H9 (cell line): ENCODE measurements around the gene RACGAP1. TPM values are rescaled to one million over a fixed set of nuclear protein-coding genes. Genes with fewer than 3 reads are reported as not detected.
A peak's percentile ranks its signal among the peaks of the same experiment; 100 is the strongest.

Experiments used
- DNase-seq: peaks from one replicate; pipeline ENCODE4 v3.0.0-alpha.2; 2017
- H2AFZ ChIP-seq: one replicate; pipeline ENCODE4 v1.6.1; 2013; ENCODE audit warnings: mild to moderate bottlenecking, low read length, control low read depth, moderate library complexity
- H2AK5ac ChIP-seq: 2 replicates; pipeline ENCODE4 v1.6.1; 2013; ENCODE audit warnings: low read length, control low read depth, mixed read lengths; ENCODE audit not compliant: insufficient read length
- H2BK120ac ChIP-seq: one replicate; pipeline ENCODE4 v1.6.1; 2013; ENCODE audit warnings: low read depth, mild to moderate bottlenecking, low read length, control low read depth, inconsistent platforms; ENCODE audit not compliant: poor library complexity, severe bottlenecking
- H2BK12ac ChIP-seq: 2 replicates; pipeline ENCODE4 v1.6.1; 2013; ENCODE audit warnings: low read length, control low read depth, mixed read lengths, low read depth; ENCODE audit not compliant: insufficient read length
- H2BK15ac ChIP-seq: 2 replicates; pipeline ENCODE4 v1.6.1; 2013; ENCODE audit warnings: low read depth, low read length, control low read depth
- H2BK20ac ChIP-seq: one replicate; pipeline ENCODE4 v1.6.1; 2013; ENCODE audit warnings: low read depth, mild to moderate bottlenecking, low read length, control low read depth, inconsistent platforms; ENCODE audit not compliant: poor library complexity, severe bottlenecking
- H2BK5ac ChIP-seq: 2 replicates; pipeline ENCODE4 v1.6.1; 2013; ENCODE audit warnings: low read length, control low read depth, mixed read lengths; ENCODE audit not compliant: insufficient read length
- H3K14ac ChIP-seq: 2 replicates; pipeline ENCODE4 v1.6.1; 2013; ENCODE audit warnings: low read length, control low read depth; ENCODE audit not compliant: insufficient read depth
- H3K18ac ChIP-seq: 2 replicates; pipeline ENCODE4 v1.6.1; 2013; ENCODE audit warnings: low read depth, mild to moderate bottlenecking, mixed read lengths, low read length, control low read depth; ENCODE audit not compliant: insufficient read length
- H3K23ac ChIP-seq: 2 replicates; pipeline ENCODE4 v1.6.1; 2013; ENCODE audit warnings: low read length, control low read depth, mixed read lengths, low read depth; ENCODE audit not compliant: insufficient read length
- H3K23me2 ChIP-seq: 2 replicates; pipeline ENCODE4 v1.6.1; 2013; ENCODE audit warnings: low read depth, mild to moderate bottlenecking, mixed read lengths, low read length, control low read depth; ENCODE audit not compliant: insufficient read length, poor library complexity, severe bottlenecking
- H3K27ac ChIP-seq: 2 replicates; pipeline ENCODE4 v1.5.1; 2013; ENCODE audit warnings: low read length, control low read depth, mixed read lengths, low read depth; ENCODE audit not compliant: insufficient read length
- H3K27me3 ChIP-seq: 2 replicates; pipeline ENCODE4 v1.6.1; 2013; ENCODE audit warnings: low read length, control low read depth, inconsistent platforms; ENCODE audit not compliant: insufficient read depth
- H3K4ac ChIP-seq: 2 replicates; pipeline ENCODE4 v1.6.1; 2013; ENCODE audit warnings: low read depth, mild to moderate bottlenecking, control low read depth, inconsistent platforms, low read length, moderate library complexity
- H3K4me1 ChIP-seq: 2 replicates; pipeline ENCODE4 v1.6.1; 2013; ENCODE audit warnings: low read length, control low read depth, inconsistent platforms; ENCODE audit not compliant: insufficient read depth
- H3K4me2 ChIP-seq: 2 replicates; pipeline ENCODE4 v1.6.1; 2013; ENCODE audit warnings: low read length, control low read depth, mixed read lengths; ENCODE audit not compliant: insufficient read length, insufficient read depth
- H3K56ac ChIP-seq: 2 replicates; pipeline ENCODE4 v1.6.1; 2013; ENCODE audit warnings: low read depth, mild to moderate bottlenecking, mixed read lengths, low read length, control low read depth; ENCODE audit not compliant: insufficient read length
- H3K79me1 ChIP-seq: 2 replicates; pipeline ENCODE4 v1.6.1; 2013; ENCODE audit warnings: low read depth, mild to moderate bottlenecking, moderate library complexity, low read length, control low read depth, inconsistent platforms; ENCODE audit not compliant: insufficient read depth, poor library complexity, severe bottlenecking
- H3K79me2 ChIP-seq: 2 replicates; pipeline ENCODE4 v1.6.1; 2013; ENCODE audit warnings: low read length, control low read depth, inconsistent platforms; ENCODE audit not compliant: insufficient read depth
- H3K9ac ChIP-seq: 2 replicates; pipeline ENCODE4 v1.6.1; 2013; ENCODE audit warnings: low read length, control low read depth, mixed read lengths; ENCODE audit not compliant: insufficient read length; ENCODE audit errors: extremely low read depth
- H3K9me3 ChIP-seq: one replicate; pipeline ENCODE4 v1.6.1; 2013; ENCODE audit warnings: low read depth, low read length, inconsistent platforms; ENCODE audit not compliant: control insufficient read depth
- H3T11ph ChIP-seq: one replicate; pipeline ENCODE4 v1.6.1; 2013; ENCODE audit warnings: mild to moderate bottlenecking, low read length, control low read depth, inconsistent platforms
- H4K20me1 ChIP-seq: one replicate; pipeline ENCODE4 v1.6.1; 2013; ENCODE audit not compliant: control insufficient read depth, insufficient read length, insufficient read depth
- H4K5ac ChIP-seq: 2 replicates; pipeline ENCODE4 v1.6.1; 2013; ENCODE audit warnings: low read depth, mild to moderate bottlenecking, mixed read lengths, low read length, control low read depth; ENCODE audit not compliant: insufficient read length
- H4K8ac ChIP-seq: replicated peaks from 2 replicates; pipeline ENCODE4 v1.6.1; 2013; ENCODE audit warnings: low read length, control low read depth, mixed read lengths, low read depth; ENCODE audit not compliant: insufficient read length
- H4K91ac ChIP-seq: 2 replicates; pipeline ENCODE4 v1.6.1; 2013; ENCODE audit warnings: low read depth, mild to moderate bottlenecking, moderate library complexity, mixed read lengths, low read length, control low read depth; ENCODE audit not compliant: insufficient read length
- H3K27ac Mint-ChIP-seq, 3 experiments: 2 replicates in 2 of 3; 3 replicates in 1 of 3; pipeline ENCODE4 v1.8.0; 2020 to 2021; ENCODE audit warnings: mixed read lengths in 3 of 3, mild to moderate bottlenecking in 1 of 3, moderate library complexity in 1 of 3
- H3K27me3 Mint-ChIP-seq: 2 replicates; pipeline ENCODE4 v1.8.0; 2021; ENCODE audit warnings: low read depth, mild to moderate bottlenecking, moderate library complexity, mixed read lengths
- H3K36me3 Mint-ChIP-seq, 3 experiments: 2 replicates in 2 of 3; 3 replicates in 1 of 3; pipeline ENCODE4 v1.8.0; 2020 to 2021; ENCODE audit warnings: low read depth in 3 of 3, mixed read lengths in 3 of 3; ENCODE audit not compliant: insufficient read depth in 1 of 3
- H3K4me1 Mint-ChIP-seq, 2 experiments: 2 replicates each; pipeline ENCODE4 v1.8.0; 2020; ENCODE audit warnings: mixed read lengths in 2 of 2
- H3K4me3 Mint-ChIP-seq, 2 experiments: 2 replicates in 1 of 2; 3 replicates in 1 of 2; pipeline ENCODE4 v1.8.0; 2020 to 2021; ENCODE audit warnings: mild to moderate bottlenecking in 2 of 2, mixed read lengths in 2 of 2, moderate library complexity in 1 of 2
- H3K9me3 Mint-ChIP-seq, 2 experiments: 2 replicates in 1 of 2; 3 replicates in 1 of 2; pipeline ENCODE4 v1.8.0; 2020; ENCODE audit warnings: mild to moderate bottlenecking in 2 of 2, mixed read lengths in 2 of 2, moderate library complexity in 1 of 2
- WGBS: extraction: QIAGEN DNeasy Blood & Tissue Kit; methylation state at CpG from one replicate; pipeline ENCODE4 v1.1.7; 2013; ENCODE audit warnings: missing lambda C conversion rate, low lambda C conversion rate, mixed read lengths; ENCODE audit not compliant: insufficient read length; ENCODE audit errors: extremely low coverage; 5-methylcytosine and 5-hydroxymethylcytosine counted together
- total RNA-seq: library from RNA; stranded (reverse); gene quantifications from 2 replicates; pipeline ENCODE4 v1.2.1, GENCODE V29; 2021
- TF ChIP-seq, protein P1 (sequence below): fragments of 200-600 bp; sonication (generic); conservative IDR thresholded peaks from 3 replicates; pipeline ENCODE4 v1.8.0; 2021; ENCODE audit warnings: antibody characterized with exemption, mild to moderate bottlenecking

Gene RACGAP1
- total RNA-seq, 1 experiment from 2014 or later: 64.8 TPM

DNA sequence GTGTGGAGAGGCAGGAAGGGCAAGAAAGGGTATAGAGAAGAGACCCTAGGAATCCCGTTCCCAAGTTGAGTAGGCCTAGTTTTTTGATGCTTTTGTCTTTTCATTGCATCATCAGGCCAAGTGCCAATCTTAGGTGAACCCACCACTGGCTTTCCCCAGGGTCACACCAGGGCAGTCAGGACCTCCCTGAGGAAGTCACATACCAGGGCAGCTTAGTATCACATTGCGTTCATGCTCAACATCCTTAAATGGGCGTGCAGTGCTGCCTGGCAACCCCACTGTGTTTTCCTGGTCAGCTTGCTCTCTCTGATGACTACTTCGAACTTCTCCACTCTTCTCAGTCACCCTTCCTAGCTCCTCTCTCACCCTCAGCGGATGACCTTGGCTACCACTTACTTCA is 41.1 kb upstream of the RACGAP1 start:
- no peaks in the 10 kb centered on the region for H3K79me1 ChIP-seq
- H3K4me1 ChIP-seq: no peaks in the 10 kb centered on the region; the same call in 1 of the 2 replicates
- no peak overlapping the region for H3K4me3 Mint-ChIP-seq
- no peaks in the 10 kb centered on the region for H3K9me3 ChIP-seq
- no peak overlapping the region for H2BK5ac ChIP-seq
- H3K27ac ChIP-seq: no peak overlapping the region
- peaks cover 7 to 14% of the 10 kb centered on the region in 2 experiments for H3K4me1 Mint-ChIP-seq
- H2BK20ac ChIP-seq: no peak overlapping the region
- H4K8ac ChIP-seq: no peak overlapping the region
- no peaks in the 10 kb centered on the region for H3K27me3 ChIP-seq
- no peak overlapping the region for H3K23ac ChIP-seq
- peak overlapping the region; percentile 21 for H3K18ac ChIP-seq
- H2BK12ac ChIP-seq: no peak overlapping the region
- no peak overlapping the region for H2AK5ac ChIP-seq
- no peak overlapping the region; the same call in 1 of the 2 replicates for H3K14ac ChIP-seq
- no peaks in the 10 kb centered on the region for H4K20me1 ChIP-seq
- TF ChIP-seq, protein P1, sequence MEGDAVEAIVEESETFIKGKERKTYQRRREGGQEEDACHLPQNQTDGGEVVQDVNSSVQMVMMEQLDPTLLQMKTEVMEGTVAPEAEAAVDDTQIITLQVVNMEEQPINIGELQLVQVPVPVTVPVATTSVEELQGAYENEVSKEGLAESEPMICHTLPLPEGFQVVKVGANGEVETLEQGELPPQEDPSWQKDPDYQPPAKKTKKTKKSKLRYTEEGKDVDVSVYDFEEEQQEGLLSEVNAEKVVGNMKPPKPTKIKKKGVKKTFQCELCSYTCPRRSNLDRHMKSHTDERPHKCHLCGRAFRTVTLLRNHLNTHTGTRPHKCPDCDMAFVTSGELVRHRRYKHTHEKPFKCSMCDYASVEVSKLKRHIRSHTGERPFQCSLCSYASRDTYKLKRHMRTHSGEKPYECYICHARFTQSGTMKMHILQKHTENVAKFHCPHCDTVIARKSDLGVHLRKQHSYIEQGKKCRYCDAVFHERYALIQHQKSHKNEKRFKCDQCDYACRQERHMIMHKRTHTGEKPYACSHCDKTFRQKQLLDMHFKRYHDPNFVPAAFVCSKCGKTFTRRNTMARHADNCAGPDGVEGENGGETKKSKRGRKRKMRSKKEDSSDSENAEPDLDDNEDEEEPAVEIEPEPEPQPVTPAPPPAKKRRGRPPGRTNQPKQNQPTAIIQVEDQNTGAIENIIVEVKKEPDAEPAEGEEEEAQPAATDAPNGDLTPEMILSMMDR: no peak
- H3K56ac ChIP-seq: no peak overlapping the region
- H4K91ac ChIP-seq: no peak overlapping the region
- no peak overlapping the region for H3K9ac ChIP-seq
- no peak overlapping the region for H2BK120ac ChIP-seq
- peaks cover 30% of the 10 kb centered on the region for H3K27me3 Mint-ChIP-seq
- H2AFZ ChIP-seq: no peak overlapping the region
- H2BK15ac ChIP-seq: no peak overlapping the region
- H3K79me2 ChIP-seq: no peaks in the 10 kb centered on the region
- no peaks in the 10 kb centered on the region for H3K23me2 ChIP-seq
- H3K4me2 ChIP-seq: no peak overlapping the region
- DNase-seq: peak; percentile 79
- no peak overlapping the region for H3K4ac ChIP-seq
- no peaks in the 10 kb centered on the region for H3K36me3 Mint-ChIP-seq
- H3K27ac Mint-ChIP-seq: no peak overlapping the region
- WGBS: no CpG with 5 or more reads among the region's 5 CpGs
- H3T11ph ChIP-seq: no peak overlapping the region
- no peak overlapping the region for H4K5ac ChIP-seq
- no peaks in the 10 kb centered on the region for H3K9me3 Mint-ChIP-seq
